Mesendoderm (in vitro differentiated cells): ENCODE measurements around the gene ZC3H7B.
A peak's percentile ranks its signal among the peaks of the same experiment; 100 is the strongest.

Source experiments
- DNase-seq: peaks from one replicate; pipeline ENCODE4 v3.0.0; 2013
- H2AK5ac ChIP-seq: 2 replicates; pipeline ENCODE4 v1.6.1; 2013; ENCODE audit warnings: low read length, inconsistent platforms
- H2BK120ac ChIP-seq: 2 replicates; pipeline ENCODE4 v1.6.1; 2013; ENCODE audit warnings: low read depth, mild to moderate bottlenecking, low read length, moderate library complexity, mixed read lengths
- H2BK15ac ChIP-seq: replicated peaks from 2 replicates; pipeline ENCODE4 v1.6.1; 2013; ENCODE audit warnings: low read depth, mild to moderate bottlenecking, moderate library complexity
- H2BK5ac ChIP-seq: 2 replicates; pipeline ENCODE4 v1.6.1; 2013; ENCODE audit warnings: low read length, inconsistent platforms
- H3K18ac ChIP-seq: 2 replicates; pipeline ENCODE4 v1.6.1; 2013; ENCODE audit warnings: mild to moderate bottlenecking, low read length, mixed read lengths
- H3K23ac ChIP-seq: one replicate; pipeline ENCODE4 v1.6.1; 2013; ENCODE audit warnings: low read length
- H3K27ac ChIP-seq: 2 replicates; pipeline ENCODE4 v1.5.1; 2013; ENCODE audit warnings: low read depth, mild to moderate bottlenecking, inconsistent platforms, low read length, moderate library complexity
- H3K27me3 ChIP-seq: 2 replicates; pipeline ENCODE4 v1.6.1; 2013; ENCODE audit warnings: low read length, control low read depth, mild to moderate bottlenecking, inconsistent platforms; ENCODE audit not compliant: insufficient read depth, poor library complexity
- H3K36me3 ChIP-seq: 2 replicates; pipeline ENCODE4 v1.6.1; 2013; ENCODE audit warnings: low read length, inconsistent platforms; ENCODE audit not compliant: control insufficient read depth, insufficient read depth
- H3K4ac ChIP-seq: one replicate; pipeline ENCODE4 v1.6.1; 2013; ENCODE audit warnings: low read depth, mild to moderate bottlenecking, low read length, moderate library complexity
- H3K4me1 ChIP-seq: 2 replicates; pipeline ENCODE4 v1.6.1; 2013; ENCODE audit warnings: low read depth, low read length, inconsistent platforms; ENCODE audit not compliant: control insufficient read depth
- H3K4me2 ChIP-seq: 2 replicates; pipeline ENCODE4 v1.6.1; 2013; ENCODE audit warnings: low read length
- H3K4me3 ChIP-seq: 2 replicates; pipeline ENCODE4 v1.5.1; 2013; ENCODE audit warnings: mild to moderate bottlenecking, low read length
- H3K56ac ChIP-seq: one replicate; pipeline ENCODE4 v1.6.1; 2013; ENCODE audit warnings: low read length
- H3K79me1 ChIP-seq: 2 replicates; pipeline ENCODE4 v1.6.1; 2013; ENCODE audit warnings: low read length, inconsistent platforms
- H3K79me2 ChIP-seq: 2 replicates; pipeline ENCODE4 v1.6.1; 2013; ENCODE audit warnings: mild to moderate bottlenecking, low read length; ENCODE audit not compliant: control insufficient read depth, insufficient read depth
- H3K9ac ChIP-seq: 2 replicates; pipeline ENCODE4 v1.6.1; 2013; ENCODE audit warnings: low read length, inconsistent platforms
- H4K5ac ChIP-seq: one replicate; pipeline ENCODE4 v1.6.1; 2013; ENCODE audit warnings: low read length
- H4K8ac ChIP-seq: one replicate; pipeline ENCODE4 v1.6.1; 2013; ENCODE audit warnings: low read depth, mild to moderate bottlenecking, control low read depth, low read length, moderate library complexity
- WGBS: extraction: QIAGEN DNeasy Blood & Tissue Kit; methylation state at CpG from one replicate; pipeline ENCODE4 v1.1.7; 2013; ENCODE audit warnings: low lambda C conversion rate, missing lambda C conversion rate; ENCODE audit not compliant: insufficient coverage; ENCODE audit errors: extremely low coverage; 5-methylcytosine and 5-hydroxymethylcytosine counted together

Gene ZC3H7B

DNA sequence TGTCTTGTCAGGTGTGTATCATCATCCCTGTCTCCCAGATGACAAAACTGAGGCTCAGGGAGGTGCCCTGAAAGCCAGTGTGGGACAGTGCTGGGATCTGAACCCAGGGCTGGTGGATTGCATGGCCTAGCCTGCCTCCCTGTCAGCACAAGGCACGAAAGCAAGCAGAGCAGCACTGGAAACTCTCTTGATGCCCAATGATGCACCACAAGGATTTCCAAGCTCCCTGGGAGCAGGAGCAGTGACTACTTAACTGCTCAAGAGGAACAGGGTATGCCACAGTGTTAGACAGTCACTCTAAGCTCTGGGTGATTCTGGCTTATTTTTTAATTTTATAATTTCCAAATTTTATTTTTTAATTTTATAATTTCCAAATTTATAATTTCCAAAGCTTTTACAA lies 9.0 kb downstream of the ZC3H7B start:
- Histone ChIP-seq H4K8ac (no peak overlapping the region), H3K18ac (no peak overlapping the region), H2BK5ac (no peak overlapping the region), H3K27me3 (no peaks in the 10 kb centered on the region), H3K23ac (no peak overlapping the region), H3K79me2 (peaks cover 37% of the 10 kb centered on the region), H2BK120ac (no peak overlapping the region), H4K5ac (no peak overlapping the region), H3K56ac (no peak overlapping the region), H3K27ac (no peak overlapping the region), H3K9ac (no peak overlapping the region), H3K4me2 (no peak overlapping the region), H2BK15ac (no peak overlapping the region), H3K4ac (no peak overlapping the region), H3K79me1 (peaks cover 26% of the 10 kb centered on the region), H3K4me3 (no peak overlapping the region), H3K36me3 (peaks cover 3% of the 10 kb centered on the region), H3K4me1 (peaks cover 5% of the 10 kb centered on the region), H2AK5ac (no peak overlapping the region)
- no CpG with 5 or more reads among the region's 1 CpG for WGBS
- DNase-seq: no peak

GRCh38 chr22:41311487-41311886 lies 10.2 kb downstream of the ZC3H7B start:
- no peak overlapping the region for H3K23ac ChIP-seq
- H3K79me1 ChIP-seq: peaks cover 22% of the 10 kb centered on the region
- no CpG with 5 or more reads among the region's 5 CpGs for WGBS
- no peak overlapping the region for H2BK5ac ChIP-seq
- H2BK15ac ChIP-seq: no peak overlapping the region
- H3K4me3 ChIP-seq: no peak overlapping the region
- no peak overlapping the region for H3K4ac ChIP-seq
- peaks cover 32% of the 10 kb centered on the region for H3K79me2 ChIP-seq
- no peak overlapping the region for H3K18ac ChIP-seq
- no peak overlapping the region for H4K5ac ChIP-seq
- H3K27ac ChIP-seq: no peak overlapping the region
- no peaks in the 10 kb centered on the region for H3K27me3 ChIP-seq
- H3K9ac ChIP-seq: no peak overlapping the region
- peaks cover 3% of the 10 kb centered on the region for H3K36me3 ChIP-seq
- DNase-seq: peak; percentile 40
- no peak overlapping the region for H4K8ac ChIP-seq
- H2BK120ac ChIP-seq: no peak overlapping the region
- no peak overlapping the region for H3K4me2 ChIP-seq
- no peak overlapping the region for H3K56ac ChIP-seq
- H3K4me1 ChIP-seq: peaks cover 5% of the 10 kb centered on the region
- no peak overlapping the region for H2AK5ac ChIP-seq

DNA sequence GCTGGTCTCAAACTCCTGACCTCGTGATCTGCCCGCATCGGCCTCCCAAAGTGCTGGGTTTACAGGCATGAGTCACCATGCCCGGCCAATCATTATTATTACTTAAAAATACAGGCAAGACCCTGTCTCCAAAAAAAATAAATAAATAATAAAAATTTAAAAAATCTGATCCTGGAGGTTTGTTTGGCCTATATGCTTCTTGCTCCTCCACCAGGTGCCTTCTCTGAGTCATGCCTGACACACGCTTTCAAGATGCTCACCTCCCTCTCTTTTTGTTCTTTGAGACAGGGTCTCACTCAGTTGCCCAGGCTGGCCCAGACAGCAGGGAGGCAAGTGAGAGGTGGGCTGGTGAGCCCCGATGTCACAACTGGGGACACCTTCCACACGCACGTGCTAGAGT lies 13.5 kb downstream of the ZC3H7B start:
- no peak overlapping the region for H4K5ac ChIP-seq
- no peak overlapping the region for H3K56ac ChIP-seq
- no peak overlapping the region for H3K18ac ChIP-seq
- no CpG with 5 or more reads among the region's 8 CpGs for WGBS
- no peak overlapping the region for H2BK5ac ChIP-seq
- H2AK5ac ChIP-seq: no peak overlapping the region
- H3K27me3 ChIP-seq: no peaks in the 10 kb centered on the region
- peaks cover 14% of the 10 kb centered on the region for H3K79me2 ChIP-seq
- no peak overlapping the region for H3K4me2 ChIP-seq
- H3K36me3 ChIP-seq: no peaks in the 10 kb centered on the region
- no peak overlapping the region for H4K8ac ChIP-seq
- H3K4ac ChIP-seq: no peak overlapping the region
- H2BK120ac ChIP-seq: no peak overlapping the region
- no peak overlapping the region for H2BK15ac ChIP-seq
- H3K4me1 ChIP-seq: peaks cover 5% of the 10 kb centered on the region
- no peak for DNase-seq
- no peak overlapping the region for H3K4me3 ChIP-seq
- no peak overlapping the region for H3K23ac ChIP-seq
- H3K79me1 ChIP-seq: peaks cover 10% of the 10 kb centered on the region
- H3K9ac ChIP-seq: no peak overlapping the region
- H3K27ac ChIP-seq: no peak overlapping the region

- 100% methylated on average over 1 of the region's 1 CpG for WGBS
- H2BK5ac ChIP-seq: no peak overlapping the region
- no peak overlapping the region for H2BK120ac ChIP-seq
- H3K18ac ChIP-seq: no peak overlapping the region
- no peak overlapping the region for H4K8ac ChIP-seq
- H3K23ac ChIP-seq: no peak overlapping the region
- peaks cover 7% of the 10 kb centered on the region for H3K79me1 ChIP-seq
- no peaks in the 10 kb centered on the region for H3K36me3 ChIP-seq
- no peak overlapping the region for H2AK5ac ChIP-seq
- H3K4me2 ChIP-seq: no peak overlapping the region
- H2BK15ac ChIP-seq: no peak overlapping the region
- H3K4me3 ChIP-seq: no peak overlapping the region
- peaks cover 10% of the 10 kb centered on the region for H3K79me2 ChIP-seq
- H3K9ac ChIP-seq: no peak overlapping the region
- H3K4ac ChIP-seq: no peak overlapping the region
- no peak overlapping the region for H3K27ac ChIP-seq
- DNase-seq: no peak
- no peaks in the 10 kb centered on the region for H3K27me3 ChIP-seq
- peaks cover 5% of the 10 kb centered on the region for H3K4me1 ChIP-seq
- no peak overlapping the region for H4K5ac ChIP-seq
- no peak overlapping the region for H3K56ac ChIP-seq
Measured at GRCh38 chr22:41315586-41315985, 14.3 kb downstream of the ZC3H7B start.

GRCh38 chr22:41320416-41321240 lies 19.3 kb downstream of the ZC3H7B start:
- no peaks in the 10 kb centered on the region for H3K27me3 ChIP-seq
- peaks cover 2% of the 10 kb centered on the region for H3K36me3 ChIP-seq
- H2BK15ac ChIP-seq: no peak overlapping the region
- H2BK5ac ChIP-seq: no peak overlapping the region
- no peak overlapping the region for H2BK120ac ChIP-seq
- H3K56ac ChIP-seq: no peak overlapping the region
- H3K4me3 ChIP-seq: no peak overlapping the region
- H2AK5ac ChIP-seq: no peak overlapping the region
- no CpG with 5 or more reads among the region's 16 CpGs for WGBS
- H3K79me1 ChIP-seq: no peaks in the 10 kb centered on the region
- H3K4me2 ChIP-seq: no peak overlapping the region
- no peak overlapping the region for H4K8ac ChIP-seq
- no peak overlapping the region for H3K23ac ChIP-seq
- H3K4ac ChIP-seq: no peak overlapping the region
- no peak overlapping the region for H3K27ac ChIP-seq
- no peak overlapping the region for H3K9ac ChIP-seq
- no peaks in the 10 kb centered on the region for H3K79me2 ChIP-seq
- H3K18ac ChIP-seq: no peak overlapping the region
- no peak overlapping the region for H4K5ac ChIP-seq
- DNase-seq: no peak
- no peaks in the 10 kb centered on the region for H3K4me1 ChIP-seq
